ENCODE measurements around the gene CELSR1.
A peak's percentile ranks its signal among the peaks of the same experiment; 100 is the strongest.

CELSR1 gene

GRCh38 chr22:46551321-46551720 lies 13.9 kb upstream of the CELSR1 start:
- TF ChIP-seq CTCF (IDR thresholded peaks at IDR 0.05; ENCODE audit: insufficient read depth, low read depth, low read length, missing control alignments): no peak
- H3K4me3 ChIP-seq (ENCODE audit: low read length): no peak overlapping the region
- DNase-seq (ENCODE audit: low read depth): no peak

DNA sequence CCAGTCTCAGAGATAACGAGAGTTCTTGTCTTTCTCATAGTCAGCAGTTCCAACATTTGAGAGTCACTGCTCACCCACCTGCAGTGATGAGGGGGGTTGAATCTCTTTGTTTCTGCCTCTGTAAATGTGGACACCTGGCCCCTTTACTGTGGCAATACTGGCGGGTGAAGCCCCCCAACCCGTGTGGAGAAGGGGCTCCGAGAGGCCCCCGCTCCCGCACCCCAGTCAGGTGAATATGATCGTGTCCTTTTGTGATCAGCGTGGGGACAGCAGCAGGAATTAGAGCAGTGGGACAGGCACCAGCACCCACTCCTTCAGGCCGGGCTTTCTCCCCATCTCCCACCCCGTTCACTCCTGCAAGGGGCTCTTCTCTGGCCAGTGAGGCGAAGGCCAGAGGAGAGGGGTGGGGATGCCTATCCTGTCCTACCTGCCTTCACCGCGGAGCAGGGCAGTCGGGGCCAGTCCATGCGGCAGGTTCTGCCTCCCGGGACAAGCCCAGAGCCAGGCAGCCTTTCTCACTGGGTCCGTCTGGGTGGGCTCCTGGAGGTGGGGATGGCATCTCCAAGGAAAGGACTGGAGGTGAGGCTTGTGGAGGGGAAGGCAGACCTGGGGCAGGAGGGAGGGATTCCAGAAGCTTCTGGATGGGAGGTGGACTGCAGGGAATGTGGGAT lies 12.7 kb upstream of the CELSR1 start:
- H3K4me3 ChIP-seq (ENCODE audit: low read length): no peak overlapping the region
- no peak for TF ChIP-seq CTCF (IDR thresholded peaks at IDR 0.05; ENCODE audit: insufficient read depth, low read depth, low read length, missing control alignments)
- no peak for DNase-seq (ENCODE audit: low read depth)

DNA sequence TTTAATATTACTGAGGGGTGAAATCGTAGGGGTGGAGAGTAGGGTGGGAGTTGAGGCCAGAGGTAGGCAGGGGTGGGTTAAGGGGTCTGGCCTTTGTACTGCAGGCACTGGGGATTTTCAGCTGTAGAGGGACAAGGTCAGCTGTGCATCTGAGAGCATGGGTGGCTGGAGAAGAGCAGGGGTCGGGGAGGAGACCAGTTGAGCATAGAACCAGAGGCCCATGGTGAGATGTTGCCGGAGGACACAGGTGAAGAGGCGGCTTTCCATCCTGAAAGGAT lies 12.1 kb upstream of the CELSR1 start:
- DNase-seq (ENCODE audit: low read depth): no peak
- no peak for TF ChIP-seq CTCF (IDR thresholded peaks at IDR 0.05; ENCODE audit: insufficient read depth, low read depth, low read length, missing control alignments)
- H3K4me3 ChIP-seq (ENCODE audit: low read length): no peak overlapping the region

- no peak overlapping the region for H3K4me3 ChIP-seq (ENCODE audit: low read length)
- TF ChIP-seq CTCF (IDR thresholded peaks at IDR 0.05; ENCODE audit: insufficient read depth, low read depth, low read length, missing control alignments): no peak
- peak; percentile 70 for DNase-seq (ENCODE audit: low read depth)
Observed at GRCh38 chr22:46547883-46548244, 10.4 kb upstream of the CELSR1 start.

DNA sequence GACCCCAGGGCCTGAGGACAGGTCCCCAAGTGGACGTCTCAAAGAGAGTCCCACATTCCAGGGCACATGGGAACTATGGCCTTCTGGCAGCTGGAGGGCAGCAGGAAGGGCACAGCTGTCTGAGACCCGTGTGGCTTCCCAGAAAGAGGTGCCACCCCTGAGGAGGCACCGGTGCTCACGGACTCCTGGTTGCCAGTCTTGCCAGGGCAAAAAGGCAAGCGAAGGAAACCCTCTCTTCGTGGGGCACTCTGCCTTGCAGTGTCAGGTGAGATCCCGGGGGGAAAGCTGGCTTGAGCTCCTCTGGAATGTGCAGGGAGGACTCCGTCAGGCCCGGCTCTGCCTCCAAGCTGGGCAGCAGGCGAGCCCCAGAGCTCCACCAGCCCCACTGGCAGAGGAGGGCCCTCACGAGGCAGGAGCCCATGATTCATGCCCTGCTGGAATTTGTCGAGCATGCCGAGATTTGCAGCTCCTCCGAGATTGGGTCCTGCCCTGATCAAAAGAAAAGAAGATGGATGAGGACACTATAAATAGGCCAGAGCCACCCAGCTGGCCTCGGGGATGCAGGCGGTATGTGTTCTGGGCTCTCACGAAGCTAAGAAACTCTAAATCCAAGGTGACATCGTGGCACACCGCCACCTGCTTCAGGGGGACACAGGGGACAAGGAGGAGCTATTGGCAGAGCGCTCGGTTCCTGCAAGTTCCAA lies 9.9 kb upstream of the CELSR1 start:
- TF ChIP-seq CTCF (IDR thresholded peaks at IDR 0.05; ENCODE audit: insufficient read depth, low read depth, low read length, missing control alignments): no peak
- DNase-seq (ENCODE audit: low read depth): peak; percentile 95
- no peak overlapping the region for H3K4me3 ChIP-seq (ENCODE audit: low read length)

DNA sequence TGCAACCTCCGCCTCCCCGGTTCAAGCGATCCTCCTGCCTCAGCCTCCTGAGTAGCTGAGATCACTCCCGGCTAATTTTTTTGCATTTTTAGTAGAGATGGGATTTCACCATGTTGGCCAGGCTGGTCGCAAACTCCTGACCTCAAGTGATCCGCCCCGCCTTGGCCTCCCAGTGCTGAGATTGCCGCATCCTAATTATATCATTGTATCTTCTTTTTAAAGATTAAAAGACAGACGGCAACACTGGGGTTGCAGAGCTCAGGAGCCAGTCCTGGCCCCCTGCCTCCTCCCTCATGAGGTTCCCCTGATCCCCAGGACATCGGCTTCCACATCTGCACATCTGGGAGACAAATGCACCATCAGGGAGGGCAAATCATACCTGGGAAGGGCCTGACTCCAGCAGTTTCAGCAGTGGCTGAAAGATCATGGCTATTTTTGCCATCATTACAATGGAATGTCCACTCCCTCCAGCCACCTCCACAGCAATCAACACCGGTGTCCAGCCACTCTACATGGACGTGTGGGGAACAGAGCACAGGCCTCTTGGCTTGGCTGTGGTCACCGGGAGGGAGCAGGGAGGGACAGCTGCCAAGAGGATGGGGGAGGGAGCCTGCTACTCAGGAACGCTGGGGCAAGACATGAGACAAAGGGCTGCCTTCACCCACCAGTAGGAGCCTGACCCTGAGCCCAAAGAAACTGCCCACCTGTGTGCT lies 9.2 kb upstream of the CELSR1 start:
- DNase-seq (ENCODE audit: low read depth): no peak
- H3K4me3 ChIP-seq (ENCODE audit: low read length): no peak overlapping the region
- no peak for TF ChIP-seq CTCF (IDR thresholded peaks at IDR 0.05; ENCODE audit: insufficient read depth, low read depth, low read length, missing control alignments)
